Stimulated activated CD8-positive, alpha-beta memory T cell treated with anti-CD3 and anti-CD28 coated beads, Interleukin-2, amount 100 ng/mL, for 1 hour (primary cell): ENCODE results near the gene ASNSD1.

ENCODE experiments used
- DNase-seq, 2 donors: peaks; one replicate each; pipeline ENCODE4 v3.0.0-alpha.2; 2020; ENCODE audit warnings: low read depth in 2 of 2

Gene ASNSD1

DNA sequence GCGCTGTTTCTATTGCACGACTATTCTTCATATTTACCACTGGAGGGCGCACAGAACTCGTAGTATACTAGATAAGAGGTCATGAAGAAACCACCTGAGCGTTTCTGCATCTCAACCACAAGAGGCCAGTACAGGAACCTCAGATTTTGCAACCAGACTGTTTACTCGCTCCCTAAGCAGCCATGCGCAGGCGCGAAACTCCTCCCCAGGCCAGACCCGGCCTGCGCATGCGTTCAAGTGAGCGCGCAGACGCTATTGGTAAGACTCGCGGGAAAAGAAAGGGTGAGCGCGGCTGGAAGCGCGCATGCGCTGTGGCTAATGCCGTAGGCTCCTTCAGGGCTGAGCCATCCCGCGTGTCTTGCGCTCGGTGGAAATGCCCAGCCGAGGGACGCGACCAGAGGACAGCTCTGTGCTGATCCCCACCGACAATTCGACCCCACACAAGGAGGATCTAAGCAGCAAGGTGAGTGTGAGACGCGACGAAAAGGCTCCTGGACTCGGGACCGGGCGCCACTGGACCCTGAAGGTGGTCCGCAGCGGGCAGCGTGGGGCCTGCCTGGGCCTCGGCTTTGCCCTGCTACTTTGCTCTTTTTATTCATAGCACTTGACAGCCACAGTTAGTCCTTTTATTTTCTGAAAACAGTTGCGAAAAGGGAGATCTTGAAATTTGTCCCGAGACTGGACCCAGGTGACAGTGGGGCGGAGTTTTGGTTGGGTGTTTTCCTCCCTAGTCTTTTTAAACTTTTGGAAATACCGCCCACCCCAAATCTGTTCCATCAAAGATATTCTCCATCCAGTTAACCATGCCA lies at the start of gene ASNSD1:
Gene ASNSD1, plus strand, starts transcription at position 312 of the 809 bp plus-strand sequence. CDS start 4,674 bp downstream, outside the sequence.
- DNase-seq = peak; percentile 97 to 99

DNA sequence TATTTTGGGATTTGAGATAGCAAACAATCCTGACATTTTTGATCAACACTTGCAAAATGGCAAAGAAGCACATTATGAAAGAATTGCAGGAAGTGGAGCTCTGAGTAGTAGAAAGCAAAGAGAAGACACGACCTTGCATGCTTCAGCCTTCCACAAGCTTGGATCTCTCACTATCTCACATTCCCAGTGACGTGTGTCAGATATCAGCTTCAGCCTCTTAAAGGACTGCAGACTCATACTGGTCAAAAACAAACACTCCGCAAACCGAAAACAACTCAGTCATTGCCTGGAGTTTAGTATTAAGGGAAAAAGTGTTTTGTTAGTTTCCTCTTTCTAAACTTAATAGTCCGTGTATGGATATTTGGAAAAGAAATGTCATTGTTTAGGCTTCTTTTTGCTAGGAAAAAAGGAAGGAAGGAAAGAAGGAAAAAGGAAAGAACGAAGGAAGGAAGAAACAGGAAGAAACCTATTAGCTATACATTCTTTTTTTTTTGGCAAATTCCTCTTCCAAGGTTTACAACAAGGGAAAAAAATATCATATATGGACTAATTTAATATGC lies 48.1 kb upstream of the ASNSD1 start:
- DNase-seq = no peak

GRCh38 chr2:189613650-189614420 lies 47.4 kb upstream of the ASNSD1 start:
- DNase-seq = no peak

- DNase-seq = no peak
Measured at GRCh38 chr2:189614585-189614984, 46.7 kb upstream of the ASNSD1 start.

GRCh38 chr2:189618197-189618596 lies 43.1 kb upstream of the ASNSD1 start:
- no peak for DNase-seq

GRCh38 chr2:189621781-189622180 lies 39.5 kb upstream of the ASNSD1 start:
- no peak for DNase-seq

DNA sequence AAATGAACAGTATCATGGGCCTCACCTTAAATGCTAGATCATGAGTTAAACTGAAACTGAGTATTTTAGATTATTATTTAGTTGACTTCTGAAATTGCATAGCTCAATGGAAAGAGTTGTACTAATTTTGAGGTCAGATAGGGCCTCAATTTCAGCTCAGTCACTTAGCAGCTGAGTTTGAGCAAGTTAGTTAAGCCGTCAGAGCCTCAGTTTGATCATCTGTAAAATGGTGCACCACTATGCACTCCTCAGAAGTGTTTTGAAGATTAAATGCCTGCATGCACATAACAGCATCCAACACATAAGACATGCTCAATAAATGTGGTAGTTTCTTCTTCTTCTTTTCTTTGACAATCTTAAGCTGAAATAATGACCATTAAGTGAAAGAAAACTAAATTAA lies 38.2 kb upstream of the ASNSD1 start:
- DNase-seq = no peak

DNA sequence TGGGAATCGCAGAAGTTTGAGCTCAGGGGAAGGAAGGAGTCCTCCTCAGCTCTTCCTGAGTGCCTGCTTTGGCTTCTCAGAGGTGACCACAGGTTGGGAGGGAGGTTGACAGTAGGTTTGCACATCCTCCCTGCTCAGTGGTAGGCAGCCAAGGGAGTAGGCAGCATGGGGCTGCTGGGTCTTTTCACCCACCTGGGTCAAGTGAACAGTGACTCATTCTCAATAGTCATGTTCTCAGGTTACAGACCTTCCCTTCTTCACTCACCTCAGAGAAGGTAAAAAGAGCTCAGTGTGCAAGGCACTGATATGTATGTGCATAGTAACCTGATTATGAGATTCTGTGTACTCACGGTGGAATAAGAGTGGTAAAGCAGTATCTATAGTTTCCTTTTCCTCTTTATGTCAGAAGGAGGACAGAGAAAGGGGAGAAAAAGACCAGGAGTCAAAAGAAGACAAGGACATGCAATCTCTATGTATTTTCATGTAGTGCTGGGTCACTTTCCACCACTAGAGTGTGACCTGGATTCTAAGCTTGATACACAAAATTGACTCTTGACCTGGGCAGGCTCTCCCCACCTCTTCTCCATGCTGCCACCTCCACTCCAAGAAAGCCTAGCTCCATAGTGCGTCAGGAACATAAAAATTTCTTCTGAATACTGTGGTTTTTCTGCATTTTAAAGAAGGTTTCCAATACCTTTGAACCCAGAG lies 36.5 kb upstream of the ASNSD1 start:
- no peak for DNase-seq

DNA sequence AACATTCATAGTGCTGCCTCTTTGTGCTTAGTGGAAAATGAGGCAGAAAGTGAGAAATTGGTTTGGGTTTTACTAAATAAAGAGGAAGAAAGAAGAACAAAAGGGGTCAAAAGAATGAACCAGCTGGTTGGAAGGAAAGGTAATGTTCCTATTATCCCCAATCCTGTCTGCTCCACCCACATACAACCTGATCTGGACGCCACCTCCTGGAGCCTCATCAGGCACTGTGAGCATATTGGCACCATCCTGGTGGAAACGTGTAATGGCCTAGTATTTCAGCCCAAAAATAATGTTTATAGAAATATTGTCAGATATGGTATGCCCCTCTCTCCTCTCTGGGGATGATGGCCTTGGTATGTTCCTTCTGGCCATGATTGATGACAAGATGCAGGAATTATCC lies 35.6 kb upstream of the ASNSD1 start:
- DNase-seq = no peak

DNA sequence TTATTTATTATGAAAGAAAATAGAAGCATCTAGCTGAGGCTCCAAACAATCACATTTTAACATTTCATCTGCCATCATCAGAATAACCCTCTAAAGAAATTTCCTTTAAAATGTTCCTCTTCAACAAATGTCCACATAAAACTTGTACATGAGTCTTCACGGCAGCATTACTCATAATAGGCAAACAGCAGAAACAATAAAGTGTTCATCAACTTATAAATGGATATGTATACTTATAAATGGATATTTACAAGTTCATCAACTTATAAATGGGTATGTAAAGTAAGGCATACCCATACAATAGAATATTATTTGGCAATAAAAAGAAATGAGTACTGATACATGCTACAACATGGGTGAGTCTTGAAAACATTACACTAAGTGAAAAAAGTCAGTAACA lies 33.5 kb upstream of the ASNSD1 start:
- DNase-seq = no peak

- DNase-seq = no peak
Measured at GRCh38 chr2:189628817-189629530, 32.3 kb upstream of the ASNSD1 start.

- no peak for DNase-seq
Measured at GRCh38 chr2:189629531-189630453, 31.5 kb upstream of the ASNSD1 start.

DNA sequence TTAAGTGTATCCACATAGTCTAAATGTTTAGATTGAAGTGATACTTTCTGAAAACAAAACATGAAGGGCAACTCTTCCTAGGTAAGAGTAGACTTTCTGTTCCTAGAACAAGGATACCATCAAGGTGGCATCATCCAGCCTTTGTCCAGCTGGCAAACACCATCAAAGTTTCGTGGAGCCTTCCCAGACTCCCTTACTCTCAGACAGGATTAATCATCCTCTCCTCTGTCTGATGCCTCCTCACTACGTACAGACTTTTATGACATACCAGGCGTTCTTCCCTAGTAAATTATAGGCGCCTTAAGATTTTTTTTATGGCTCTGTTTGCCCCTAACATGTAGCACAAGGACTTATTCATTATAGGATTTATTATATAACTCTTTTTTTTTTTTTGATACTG lies 29.4 kb upstream of the ASNSD1 start:
- no peak for DNase-seq

DNA sequence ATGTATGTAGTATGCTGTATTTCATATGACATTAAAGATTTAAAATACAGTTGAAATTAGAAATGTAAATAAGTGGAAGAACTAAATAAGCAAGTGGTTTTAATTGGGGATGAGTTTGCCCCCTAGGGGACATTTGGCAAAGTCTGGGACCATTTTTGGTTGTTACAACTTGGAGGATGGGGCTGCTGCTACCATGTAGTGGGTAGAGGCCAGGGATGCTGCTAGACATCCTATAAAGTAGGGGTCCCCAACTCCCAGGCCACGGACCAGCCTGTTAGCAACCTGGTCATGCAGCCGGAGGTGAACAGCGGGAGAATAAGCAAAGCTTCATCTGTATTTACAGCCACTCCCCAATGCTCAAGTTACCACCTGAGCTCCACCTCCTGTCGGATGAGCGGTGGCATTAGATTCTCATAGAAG lies 27.9 kb upstream of the ASNSD1 start:
- no peak for DNase-seq

GRCh38 chr2:189635353-189635752 lies 25.9 kb upstream of the ASNSD1 start:
- no peak for DNase-seq

GRCh38 chr2:189638301-189639006 lies 22.8 kb upstream of the ASNSD1 start:
- DNase-seq = no peak

GRCh38 chr2:189639007-189639609 lies 22.2 kb upstream of the ASNSD1 start:
- no peak for DNase-seq

DNA sequence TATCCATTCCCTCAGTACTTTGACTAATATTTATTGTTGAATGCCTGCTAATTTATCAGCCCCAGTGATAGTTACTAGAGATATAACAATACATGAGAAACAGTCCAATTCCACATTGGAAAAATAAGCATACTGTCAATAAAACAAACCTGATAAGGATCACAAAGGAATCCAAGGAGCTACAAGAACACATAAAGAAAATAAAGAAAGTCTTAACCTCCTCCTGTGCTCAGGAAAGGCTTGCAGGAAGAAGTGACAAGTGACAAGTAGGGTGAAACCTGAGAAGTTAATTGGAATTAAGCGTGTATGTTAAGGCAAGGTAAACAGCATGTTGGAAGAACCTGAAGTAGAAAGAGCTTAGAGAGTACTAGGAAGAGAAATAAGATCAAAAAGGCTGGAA lies 20.3 kb upstream of the ASNSD1 start:
- DNase-seq = no peak

DNA sequence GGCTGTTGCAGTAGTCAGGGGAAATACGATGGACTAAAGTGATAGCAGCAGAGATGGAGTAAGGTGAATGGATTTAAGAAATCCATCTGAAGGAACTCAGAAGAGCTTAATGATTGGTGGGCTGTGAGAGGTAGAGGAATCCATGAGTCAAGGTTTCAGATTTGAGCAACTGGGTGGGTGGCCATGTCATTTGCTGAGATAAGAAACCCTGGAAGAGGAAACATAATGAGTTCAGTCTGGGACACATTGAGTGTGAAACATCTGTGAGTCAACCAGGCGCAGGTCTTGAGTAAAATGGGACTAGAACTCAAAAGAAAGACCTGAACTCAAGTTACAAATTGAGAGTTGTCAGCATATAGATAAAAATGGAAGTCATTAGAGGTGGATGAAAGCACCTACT lies 19.7 kb upstream of the ASNSD1 start:
- no peak for DNase-seq
